GM19043 (cell line): Measurements from ENCODE around the gene PSMD1.

Source experiments
- ATAC-seq: cut with Tn5 transposase; IDR thresholded peaks from one replicate; pipeline ENCODE4 v1.9.1; 2021; ENCODE audit warnings: low read depth; ENCODE audit not compliant: unreplicated experiment

Gene PSMD1

GRCh38 chr2:231110551-231110950, 53.9 kb downstream of the PSMD1 start:
- ATAC-seq: no peak

GRCh38 chr2:231111987-231112386, 55.3 kb downstream of the PSMD1 start:
- no peak for ATAC-seq

GRCh38 chr2:231113489-231113888, 56.8 kb downstream of the PSMD1 start:
- no peak for ATAC-seq

- no peak for ATAC-seq
Measured at GRCh38 chr2:231115651-231116050, 59.0 kb downstream of the PSMD1 start.

GRCh38 chr2:231117148-231117547, 60.5 kb downstream of the PSMD1 start:
- no peak for ATAC-seq

GRCh38 chr2:231117922-231118613, 61.4 kb downstream of the PSMD1 start:
- no peak for ATAC-seq

- no peak for ATAC-seq
Measured at GRCh38 chr2:231118614-231118942, 61.9 kb downstream of the PSMD1 start.

- ATAC-seq: no peak
Measured at GRCh38 chr2:231123362-231123898, 66.8 kb downstream of the PSMD1 start.

GRCh38 chr2:231124838-231125568, 68.3 kb downstream of the PSMD1 start, which contains the start of gene HTR2B:
HTR2B (minus strand) TSS chr2:231125042; CDS start chr2:231123764, 1,278 bp downstream.
- ATAC-seq: no peak

- no peak for ATAC-seq
Measured at GRCh38 chr2:231126123-231126522, 69.5 kb downstream of the PSMD1 start.

GRCh38 chr2:231127480-231127879, 70.8 kb downstream of the PSMD1 start:
- no peak for ATAC-seq

- ATAC-seq: no peak
Measured at GRCh38 chr2:231127936-231128335, 71.3 kb downstream of the PSMD1 start.

- no peak for ATAC-seq
Measured at GRCh38 chr2:231128541-231128940, 71.9 kb downstream of the PSMD1 start.

- ATAC-seq: no peak
Measured at GRCh38 chr2:231129216-231129615, 72.5 kb downstream of the PSMD1 start.

- ATAC-seq: no peak
Measured at GRCh38 chr2:231130336-231131056, 73.8 kb downstream of the PSMD1 start.

GRCh38 chr2:231132129-231132528, 75.5 kb downstream of the PSMD1 start:
- no peak for ATAC-seq

GRCh38 chr2:231133365-231134099, 76.9 kb downstream of the PSMD1 start:
- no peak for ATAC-seq

- ATAC-seq: no peak
Measured at GRCh38 chr2:231134910-231135655, 78.4 kb downstream of the PSMD1 start.

GRCh38 chr2:231138699-231139098, 82.0 kb downstream of the PSMD1 start:
- ATAC-seq: no peak

- no peak for ATAC-seq
Measured at GRCh38 chr2:231139796-231140195, 83.1 kb downstream of the PSMD1 start.
